Hepatocyte (in vitro differentiated cells): ENCODE measurements around the gene SYNPR. TPM values are rescaled to one million over a fixed set of nuclear protein-coding genes. Genes with fewer than 3 reads are reported as not detected.

ENCODE experiments used
- DNase-seq: peaks from one replicate; pipeline ENCODE4 v3.0.0-alpha.2; 2016; ENCODE audit warnings: low spot score
- H2AFZ ChIP-seq: fragments of 200-600 bp; sonication (generic); 2 replicates; pipeline ENCODE4 v1.6.0; 2016; ENCODE audit warnings: antibody characterized with exemption, mild to moderate bottlenecking
- H3K27ac ChIP-seq: fragments of 200-600 bp; sonication (generic); 2 replicates; pipeline ENCODE4 v1.5.1; 2016; ENCODE audit warnings: mild to moderate bottlenecking
- H3K27me3 ChIP-seq: fragments of 200-600 bp; sonication (generic); 2 replicates; pipeline ENCODE4 v1.6.1; 2016
- H3K36me3 ChIP-seq: fragments of 200-600 bp; sonication (generic); replicated peaks from 2 replicates; pipeline ENCODE4 v1.5.1; 2016; ENCODE audit warnings: low read depth; ENCODE audit not compliant: insufficient read depth
- H3K4me1 ChIP-seq: fragments of 200-600 bp; sonication (generic); 2 replicates; pipeline ENCODE4 v1.5.1; 2016; ENCODE audit warnings: mild to moderate bottlenecking, moderate library complexity; ENCODE audit not compliant: insufficient read depth
- H3K4me2 ChIP-seq: fragments of 200-600 bp; sonication (generic); 2 replicates; pipeline ENCODE4 v1.6.0; 2016
- H3K4me3 ChIP-seq: fragments of 200-600 bp; sonication (generic); 2 replicates; pipeline ENCODE4 v1.5.1; 2016; ENCODE audit warnings: mild to moderate bottlenecking
- H3K79me2 ChIP-seq: fragments of 200-600 bp; sonication (generic); 2 replicates; pipeline ENCODE4 v1.6.0; 2017; ENCODE audit warnings: mild to moderate bottlenecking
- H3K9me2 ChIP-seq: fragments of 200-600 bp; sonication (generic); replicated peaks from 2 replicates; pipeline ENCODE4 v1.6.0; 2017; ENCODE audit warnings: mild to moderate bottlenecking; ENCODE audit not compliant: insufficient read depth
- H3K9me3 ChIP-seq: fragments of 200-600 bp; sonication (generic); 2 replicates; pipeline ENCODE4 v1.5.1; 2016; ENCODE audit warnings: low read depth, mild to moderate bottlenecking
- H4K20me1 ChIP-seq: fragments of 200-600 bp; sonication (generic); 2 replicates; pipeline ENCODE4 v1.6.0; 2016; ENCODE audit warnings: mild to moderate bottlenecking; ENCODE audit not compliant: insufficient read depth, poor library complexity, severe bottlenecking
- CTCF ChIP-seq: fragments of 200-600 bp; sonication (generic); IDR thresholded peaks from 2 replicates; pipeline ENCODE4 v1.5.1; 2016; ENCODE audit warnings: antibody characterized with exemption, mild to moderate bottlenecking; ENCODE audit not compliant: poor library complexity
- EZH2 ChIP-seq: fragments of 200-600 bp; sonication (generic); IDR thresholded peaks from 2 replicates; pipeline ENCODE4 v1.6.1; 2016; ENCODE audit warnings: antibody characterized with exemption, mild to moderate bottlenecking, borderline replicate concordance
- EZH2phosphoT487 ChIP-seq: fragments of 200-600 bp; sonication (generic); IDR thresholded peaks from one replicate; pipeline ENCODE4 v1.6.1; 2018; ENCODE audit warnings: antibody characterized with exemption, mild to moderate bottlenecking, low read depth, moderate library complexity; ENCODE audit not compliant: unreplicated experiment, severe bottlenecking
- WGBS: methylation state at CpG from one replicate; pipeline ENCODE4 v1.1.6; 2016; ENCODE audit warnings: low lambda C conversion rate; ENCODE audit errors: missing lambda C conversion rate; 5-methylcytosine and 5-hydroxymethylcytosine counted together
- polyA plus RNA-seq: library from polyadenylated mRNA; unstranded; fragments of >200 nt; fragmentation: Nextera tagmentation; extraction: Ambion mirVana; gene quantifications from 2 replicates; pipeline ENCODE4 v1.2.1, GENCODE V29; 2016
- total RNA-seq: library from RNA; depleted of rRNA; stranded (reverse); fragments of >200 nt; gene quantifications from 2 replicates; pipeline ENCODE4 v1.2.3, GENCODE V29; 2014

Gene SYNPR
- total and polyA plus RNA-seq, 2 experiments from 2014 or later = 0.37 TPM; not detected in 1

DNA sequence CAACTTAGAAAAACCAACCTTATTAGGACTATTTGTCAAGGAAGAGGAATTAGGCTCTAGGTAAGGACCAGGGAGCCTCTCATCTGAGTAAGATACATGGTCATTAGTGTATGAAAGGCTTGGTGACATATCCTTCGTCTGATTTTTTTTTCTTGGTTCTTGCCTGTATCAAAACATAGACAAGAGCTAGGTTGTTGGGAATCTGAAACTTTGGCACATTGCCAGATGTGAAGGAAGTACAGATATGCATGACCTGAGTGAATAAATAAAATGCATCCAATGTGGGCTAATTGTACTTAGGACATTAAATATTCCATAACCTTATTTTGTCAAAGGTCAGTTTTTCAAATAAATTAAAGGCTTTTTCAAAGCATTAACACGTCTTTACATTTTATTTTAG is 151.8 kb downstream of the SYNPR start:
- no peaks in the 10 kb centered on the region for H3K9me2 ChIP-seq
- H3K79me2 ChIP-seq = no peaks in the 10 kb centered on the region
- TF ChIP-seq EZH2phosphoT487 (no peak), EZH2 (no peak), CTCF (no peak)
- no peaks in the 10 kb centered on the region for H4K20me1 ChIP-seq
- no peak overlapping the region for H2AFZ ChIP-seq
- H3K27me3 ChIP-seq = no peaks in the 10 kb centered on the region
- no peak overlapping the region for H3K4me3 ChIP-seq
- H3K27ac ChIP-seq = no peak overlapping the region
- H3K4me2 ChIP-seq = no peak overlapping the region
- 87% methylated on average over 2 of the region's 2 CpGs for WGBS
- no peak for DNase-seq
- no peaks in the 10 kb centered on the region for H3K9me3 ChIP-seq
- H3K4me1 ChIP-seq = no peaks in the 10 kb centered on the region
- H3K36me3 ChIP-seq = no peaks in the 10 kb centered on the region

DNA sequence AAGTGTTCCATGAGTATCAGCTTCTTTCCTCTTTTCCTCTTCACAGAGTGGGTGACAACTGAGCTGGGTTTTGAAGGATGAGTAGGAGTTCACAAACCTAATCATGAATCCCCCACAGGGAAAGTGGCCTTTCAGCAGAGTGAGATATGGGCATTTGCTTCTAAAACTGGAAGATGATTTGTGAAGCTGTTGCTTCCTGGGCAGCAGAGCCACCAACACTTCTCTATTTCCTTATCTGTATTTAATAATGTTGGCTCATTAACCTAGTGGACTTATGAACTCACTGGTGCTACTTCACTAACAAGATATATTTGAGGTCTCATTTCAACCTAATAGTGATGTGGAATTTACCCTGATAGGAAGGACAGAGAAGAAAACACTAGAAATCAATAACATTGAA is 152.8 kb downstream of the SYNPR start:
- Histone ChIP-seq H4K20me1 (no peaks in the 10 kb centered on the region), H3K4me2 (no peak overlapping the region), H3K27me3 (no peaks in the 10 kb centered on the region), H3K9me2 (no peaks in the 10 kb centered on the region), H3K79me2 (no peaks in the 10 kb centered on the region), H3K27ac (no peak overlapping the region), H3K9me3 (no peaks in the 10 kb centered on the region), H2AFZ (no peak overlapping the region), H3K36me3 (no peaks in the 10 kb centered on the region), H3K4me3 (no peak overlapping the region), H3K4me1 (no peaks in the 10 kb centered on the region)
- no peak for DNase-seq
- TF ChIP-seq EZH2 = no peak
- TF ChIP-seq EZH2phosphoT487 = no peak
- TF ChIP-seq CTCF = no peak

- H2AFZ ChIP-seq = no peak overlapping the region
- no peaks in the 10 kb centered on the region for H3K27me3 ChIP-seq
- no peak overlapping the region for H3K4me3 ChIP-seq
- no peaks in the 10 kb centered on the region for H3K36me3 ChIP-seq
- H3K4me2 ChIP-seq = no peak overlapping the region
- TF ChIP-seq EZH2phosphoT487 = no peak
- no peak for TF ChIP-seq EZH2
- no peak for TF ChIP-seq CTCF
- no peak for DNase-seq
- peaks cover 4% of the 10 kb centered on the region for H3K4me1 ChIP-seq
- no peaks in the 10 kb centered on the region for H3K9me3 ChIP-seq
- no peaks in the 10 kb centered on the region for H4K20me1 ChIP-seq
- no peaks in the 10 kb centered on the region for H3K79me2 ChIP-seq
- 98% methylated on average over 2 of the region's 2 CpGs for WGBS
- H3K27ac ChIP-seq = no peak overlapping the region
- H3K9me2 ChIP-seq = no peaks in the 10 kb centered on the region
Observed at GRCh38 chr3:63437858-63438257, 159.8 kb downstream of the SYNPR start.

DNA sequence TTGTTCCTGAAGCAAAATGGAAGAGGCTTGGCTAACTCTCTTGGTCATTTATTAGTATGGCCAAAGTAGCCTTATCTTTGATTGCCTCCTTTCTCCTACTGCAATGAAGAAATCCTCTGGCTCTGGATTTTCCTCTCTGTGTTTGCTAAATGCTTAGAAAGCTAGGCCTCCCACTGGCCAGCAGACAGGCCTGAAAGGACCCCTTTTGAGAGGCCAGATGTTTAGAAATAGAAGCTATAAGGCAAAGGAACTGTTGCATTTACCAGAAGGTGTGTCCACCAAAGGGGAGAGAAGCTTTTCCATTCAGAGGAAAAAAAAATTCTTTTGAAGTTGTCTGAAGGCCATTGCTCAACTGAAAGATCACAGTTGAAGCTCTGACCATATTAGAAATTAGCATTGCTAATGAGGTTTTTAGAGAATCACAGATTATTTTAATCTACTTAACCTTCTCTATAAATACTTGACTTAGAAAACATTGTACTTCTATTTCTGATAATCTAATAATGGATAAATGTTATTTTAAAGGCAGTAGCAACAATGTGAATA is 160.8 kb downstream of the SYNPR start:
- Histone ChIP-seq H3K27ac (no peak overlapping the region), H3K4me2 (no peak overlapping the region), H2AFZ (no peak overlapping the region), H3K27me3 (no peaks in the 10 kb centered on the region), H3K9me2 (no peaks in the 10 kb centered on the region), H3K4me1 (peaks cover 5% of the 10 kb centered on the region), H3K4me3 (no peak overlapping the region), H4K20me1 (no peaks in the 10 kb centered on the region), H3K9me3 (no peaks in the 10 kb centered on the region), H3K36me3 (no peaks in the 10 kb centered on the region), H3K79me2 (no peaks in the 10 kb centered on the region)
- TF ChIP-seq CTCF = no peak
- no peak for TF ChIP-seq EZH2
- TF ChIP-seq EZH2phosphoT487 = no peak
- DNase-seq = no peak
